ENCODE results near the gene TEX35.

Gene TEX35

DNA sequence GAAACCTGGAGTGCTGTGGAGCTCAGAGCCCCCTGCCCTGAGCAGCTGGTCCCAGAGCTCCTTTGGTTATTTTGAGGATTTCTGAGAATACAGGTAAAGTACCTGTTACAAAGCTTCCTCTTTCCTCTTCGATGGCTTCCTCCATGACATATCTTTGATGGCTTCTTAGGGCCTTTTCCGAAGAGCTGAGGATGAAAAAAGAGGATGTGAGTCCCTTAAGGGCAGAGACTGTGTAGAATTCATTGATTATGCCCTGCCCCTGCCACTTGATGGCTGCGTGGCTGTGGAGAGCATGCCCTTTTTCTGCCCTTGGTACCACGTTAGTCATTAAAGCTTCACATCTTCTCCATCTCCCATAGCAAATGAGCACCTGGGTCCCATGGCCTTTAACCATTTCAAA is 14.2 kb downstream of the TEX35 start:
- no peak for DNase-seq

GRCh38 chr1:178528228-178528952 is 15.5 kb downstream of the TEX35 start:
- DNase-seq = no peak

- no peak for DNase-seq
These were observed 16.0 kb downstream of the TEX35 start for GRCh38 chr1:178528953-178529335.

DNA sequence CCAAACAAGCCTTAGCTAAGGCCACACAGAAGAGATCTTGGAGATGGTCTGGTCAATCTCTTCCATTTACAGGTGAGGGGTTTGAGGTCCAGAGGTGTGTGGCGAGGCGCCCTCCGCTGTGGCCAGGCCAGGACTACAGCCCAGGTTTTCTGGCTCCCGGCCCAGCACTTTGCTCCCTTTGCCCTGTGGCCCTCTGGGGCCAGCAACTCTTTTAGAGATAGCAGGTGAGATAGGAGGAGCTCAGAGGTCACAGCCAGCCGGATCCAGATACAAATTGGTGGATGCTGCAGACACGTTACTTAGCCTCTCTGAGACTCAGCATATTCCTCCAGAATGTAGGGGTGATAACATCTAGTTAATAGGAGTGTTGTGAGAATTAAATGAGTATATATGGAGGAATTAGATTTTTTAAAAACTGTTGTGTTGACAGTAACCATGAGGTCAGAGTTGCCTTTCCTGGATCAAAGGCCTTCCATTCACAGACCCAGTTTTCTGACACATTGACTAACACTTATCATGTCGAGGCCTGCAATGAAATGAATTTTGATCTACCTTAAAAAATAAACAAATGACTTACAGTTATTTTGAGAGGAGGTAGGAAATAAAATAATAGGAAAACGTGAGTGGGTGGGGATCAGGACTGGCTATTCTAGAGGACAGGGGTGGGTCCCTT is 16.6 kb downstream of the TEX35 start:
- no peak for DNase-seq

DNA sequence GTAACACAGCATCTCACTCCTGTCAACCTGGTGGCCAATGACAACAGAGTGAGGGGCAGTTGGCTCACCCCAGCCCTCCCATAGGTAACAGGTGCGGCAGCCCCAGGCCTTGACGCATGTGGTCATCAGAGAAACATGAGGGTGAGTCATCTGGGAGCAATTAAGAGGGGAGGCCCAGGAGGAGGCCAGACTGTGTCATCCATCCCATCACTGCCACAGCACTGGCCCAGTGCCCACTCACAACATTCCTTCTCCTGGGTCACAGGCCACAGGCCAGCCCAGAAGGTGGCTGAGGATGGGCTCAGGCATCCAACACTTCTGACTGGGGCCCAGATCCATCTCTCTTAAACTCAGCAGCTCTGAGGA is 17.1 kb downstream of the TEX35 start:
- no peak for DNase-seq

GRCh38 chr1:178530502-178530901 is 17.6 kb downstream of the TEX35 start:
- no peak for DNase-seq

DNA sequence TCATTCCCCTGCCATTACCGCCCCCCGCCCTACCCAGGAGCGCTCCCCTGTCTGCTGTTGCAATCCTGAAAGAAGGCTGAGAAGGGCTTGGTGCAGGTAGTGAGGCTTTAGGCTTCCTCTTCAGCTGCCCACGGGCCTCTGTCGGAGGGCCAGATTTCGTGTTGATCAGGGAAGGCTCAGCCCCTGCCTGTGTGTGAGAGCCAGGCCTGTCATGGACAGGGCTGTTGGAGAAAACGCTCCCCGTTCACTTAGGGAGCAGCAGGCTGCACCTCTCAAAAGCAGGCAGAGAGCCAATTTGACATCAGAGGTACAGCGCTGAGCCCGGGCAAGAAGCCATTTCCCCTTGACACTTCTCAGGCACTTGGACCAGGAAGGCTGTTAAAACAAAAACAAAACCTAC is 19.0 kb downstream of the TEX35 start:
- no peak for DNase-seq

DNA sequence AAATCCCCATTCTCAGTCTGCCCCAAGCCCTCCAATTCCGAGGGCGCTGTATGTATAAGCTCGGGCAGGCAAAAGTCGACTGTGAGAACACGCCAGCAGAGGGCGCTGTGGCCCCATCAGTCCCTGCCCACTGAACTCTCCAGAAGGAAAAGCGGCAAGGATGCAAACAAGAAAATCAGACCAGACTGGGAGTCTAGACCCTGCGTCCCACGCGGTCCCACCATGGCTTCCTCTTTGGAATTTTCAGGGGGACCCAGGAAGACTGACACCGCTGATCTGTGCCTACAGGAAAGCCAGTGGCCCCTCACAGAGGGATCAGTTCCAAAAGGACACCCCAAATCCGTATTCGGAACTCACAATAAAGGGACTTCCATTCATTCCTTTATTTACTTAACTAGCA is 19.5 kb downstream of the TEX35 start:
- DNase-seq = peak; percentile 78

GRCh38 chr1:178533121-178533946 is 20.4 kb downstream of the TEX35 start:
- peak; percentile 29 for DNase-seq

GRCh38 chr1:178534137-178534868 is 21.4 kb downstream of the TEX35 start:
- no peak for DNase-seq

DNA sequence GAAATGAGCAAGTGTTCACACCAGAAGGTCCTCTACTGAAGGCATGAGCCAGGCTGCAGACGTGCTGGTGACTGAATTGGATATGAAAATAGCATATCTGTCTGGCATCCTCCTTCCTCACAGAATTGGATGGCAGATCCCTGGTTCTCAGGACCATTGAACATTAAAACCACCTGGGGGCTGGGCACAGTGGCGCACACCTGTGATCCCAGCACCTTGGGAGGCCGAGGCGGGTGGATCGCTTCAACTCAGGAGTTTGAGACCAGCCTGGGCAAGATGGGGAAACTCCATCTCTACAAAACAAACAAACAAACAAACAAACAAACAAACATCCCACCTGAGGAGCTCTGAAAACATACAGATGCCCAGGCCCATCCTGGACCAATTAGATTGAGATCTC is 23.4 kb downstream of the TEX35 start:
- DNase-seq = no peak

GRCh38 chr1:178536844-178537371 is 24.0 kb downstream of the TEX35 start:
- DNase-seq = peak; percentile 34

DNA sequence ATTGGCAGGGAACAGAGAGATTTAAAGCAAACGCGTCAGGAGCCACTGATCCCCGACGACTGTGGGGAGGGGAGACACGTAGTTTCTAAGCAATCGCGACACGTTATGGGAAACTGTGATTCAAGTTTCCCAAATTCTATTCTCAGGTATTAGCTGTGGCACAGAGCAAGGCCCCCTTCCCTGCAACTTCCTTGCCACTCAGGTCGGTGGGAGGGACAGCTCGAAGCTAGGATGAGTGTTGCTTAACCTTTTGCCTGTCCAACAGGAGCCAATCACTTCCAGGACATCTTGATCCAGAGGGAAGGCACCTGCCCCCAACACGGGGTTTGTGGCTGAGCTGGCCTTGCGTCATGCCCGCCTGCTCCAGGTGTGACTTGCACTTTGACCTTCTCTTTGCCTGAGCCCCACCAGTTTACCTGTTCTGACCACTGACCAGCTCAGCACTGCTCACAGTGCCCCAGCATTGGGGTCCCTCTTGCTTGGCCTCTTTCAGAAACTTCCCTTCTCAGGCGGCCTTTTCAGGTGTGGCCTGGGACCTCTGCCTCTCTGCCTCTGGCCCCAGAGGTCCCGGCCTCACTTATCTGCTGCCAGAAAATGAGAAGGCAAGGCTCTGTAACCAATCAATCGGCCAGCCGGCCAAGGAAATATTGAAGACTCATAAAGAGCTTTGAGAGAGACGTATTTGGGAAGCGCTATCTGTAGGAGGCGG is 24.6 kb downstream of the TEX35 start:
- DNase-seq = no peak

- peak; percentile 5 for DNase-seq
These were observed 25.4 kb downstream of the TEX35 start for GRCh38 chr1:178538192-178538916.

DNA sequence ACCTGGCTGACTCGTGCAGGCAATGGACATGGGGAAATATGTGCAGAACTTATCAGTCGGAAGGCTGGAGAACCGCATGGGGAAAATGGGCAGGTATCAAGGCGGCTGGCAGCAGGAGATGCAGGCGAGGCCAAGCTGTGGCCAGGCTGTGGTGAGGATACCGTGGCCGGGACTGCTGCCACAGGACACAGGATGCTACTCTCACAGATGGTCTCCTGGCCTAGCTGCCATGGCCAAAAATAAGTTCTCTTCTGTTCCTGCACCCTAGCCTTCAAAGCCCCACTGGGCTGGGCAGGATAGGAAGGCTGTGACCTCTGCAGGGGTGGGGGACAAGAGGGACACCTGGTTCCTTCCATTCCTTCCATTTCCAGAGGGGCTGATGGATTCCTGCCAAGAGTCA is 26.4 kb downstream of the TEX35 start:
- no peak for DNase-seq

GRCh38 chr1:178540204-178540603 is 27.3 kb downstream of the TEX35 start:
- DNase-seq = peak; percentile 93

GRCh38 chr1:178540646-178541045 is 27.7 kb downstream of the TEX35 start:
- DNase-seq = peak; percentile 50

GRCh38 chr1:178541379-178541778 is 28.5 kb downstream of the TEX35 start:
- no peak for DNase-seq

DNA sequence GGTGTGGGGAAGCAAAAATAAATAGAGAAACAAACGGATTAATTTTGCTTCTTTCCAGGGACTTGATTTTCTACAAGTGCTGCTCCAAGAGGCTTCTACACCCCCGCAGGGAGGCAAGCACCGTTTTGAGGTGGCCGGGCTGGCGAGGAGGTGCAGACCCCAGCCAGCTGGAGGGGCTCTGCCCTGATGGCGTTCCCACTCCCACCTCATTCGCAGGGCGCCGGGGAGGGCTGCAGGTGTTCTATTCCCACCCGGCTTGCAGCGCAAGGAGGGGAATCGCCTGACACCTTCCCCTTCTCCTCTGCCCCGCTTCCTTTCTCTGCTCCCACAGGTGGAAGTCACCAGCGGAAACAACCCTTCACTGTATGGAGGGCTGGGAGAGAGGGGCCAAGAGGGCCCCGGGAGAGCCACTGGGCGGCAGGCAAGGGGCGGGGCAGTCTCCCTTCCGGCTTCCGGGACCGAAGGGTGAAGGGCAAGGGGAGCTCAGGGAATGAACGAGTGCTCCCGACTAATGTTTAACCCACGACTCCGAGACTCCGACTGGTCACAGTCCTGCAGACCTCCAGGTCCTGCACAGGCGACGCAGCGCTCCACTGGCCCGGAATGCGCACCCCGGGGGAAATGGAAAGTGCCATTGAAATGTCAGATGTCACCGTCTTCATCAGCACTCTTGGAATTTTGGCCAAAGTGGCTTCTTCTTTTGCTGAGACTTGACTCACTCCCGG is 29.1 kb downstream of the TEX35 start:
- DNase-seq = peak; percentile 65

DNA sequence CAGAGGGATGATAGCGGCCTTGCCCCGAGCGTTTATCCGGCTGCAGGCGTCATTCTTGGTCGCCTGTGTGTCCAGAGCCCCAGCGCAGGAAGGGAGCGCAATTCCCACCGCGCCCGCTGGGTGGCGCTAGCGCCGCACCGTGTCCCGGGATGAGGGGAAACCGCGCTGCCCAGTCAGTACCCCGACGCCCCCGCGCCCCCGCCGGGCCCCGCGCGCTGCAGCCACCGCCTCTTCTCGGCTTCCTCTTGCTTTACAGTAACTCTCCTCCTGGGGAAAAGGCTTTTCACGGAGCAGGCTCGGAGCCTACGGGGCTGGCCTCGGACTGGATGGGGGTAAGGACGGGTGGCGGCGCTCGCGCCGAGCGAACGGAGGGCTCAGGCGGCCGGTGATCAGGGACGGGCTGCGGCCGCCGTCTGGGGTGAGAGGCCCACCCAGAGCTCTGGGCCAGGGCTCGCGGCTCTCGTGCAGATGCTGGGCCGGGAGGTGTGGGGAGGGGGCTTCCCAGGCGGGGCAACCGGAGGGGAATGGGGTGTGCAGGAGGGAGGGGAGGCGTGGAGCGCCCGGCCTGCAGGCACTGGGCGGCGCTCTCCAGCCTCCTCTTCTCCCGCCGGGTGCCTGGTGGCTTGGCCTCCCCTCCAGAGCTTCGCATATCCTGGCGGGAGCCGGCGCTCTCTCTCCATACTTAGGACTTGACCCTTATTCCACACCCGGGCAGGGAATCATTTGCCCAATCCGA is 29.8 kb downstream of the TEX35 start:
- peak; percentile 81 for DNase-seq
